ENCODE results near the gene YES1. TPM values are rescaled to one million over a fixed set of nuclear protein-coding genes. Genes with fewer than 3 reads are reported as not detected.
A peak's percentile ranks its signal among the peaks of the same experiment; 100 is the strongest.

YES1 gene
- total RNA-seq, 1 donor from 2014 or later = 209 TPM

- H3K27ac Mint-ChIP-seq = no peak overlapping the region
- no peaks in the 10 kb centered on the region for H3F3A ChIP-seq (ENCODE audit: low read depth)
- no peak overlapping the region for H3K4me3 Mint-ChIP-seq
- H2AFZ ChIP-seq (replicated peaks) = no peak overlapping the region
- no peaks in the 10 kb centered on the region for H3K79me2 ChIP-seq (ENCODE audit: low read depth)
- peaks cover 2% of the 10 kb centered on the region for H3K27me3 Mint-ChIP-seq (ENCODE audit: insufficient read depth, low read depth)
- H3K27me3 ChIP-seq = peaks cover 59% of the 10 kb centered on the region
- no peak for TF ChIP-seq CTCF (IDR thresholded peaks at IDR 0.05)
- TF ChIP-seq EZH2phosphoT487 (IDR thresholded peaks at IDR 0.05) = no peak
- no peak for TF ChIP-seq EZH2 (IDR thresholded peaks at IDR 0.05)
- H3K4me1 ChIP-seq = no peaks in the 10 kb centered on the region
- H3K9ac ChIP-seq = no peak overlapping the region
- no peaks in the 10 kb centered on the region for H3K36me3 Mint-ChIP-seq
- H4K20me1 ChIP-seq (ENCODE audit: low read depth) = no peaks in the 10 kb centered on the region
- no peaks in the 10 kb centered on the region for H3K9me3 ChIP-seq (ENCODE audit: low read depth)
- no peaks in the 10 kb centered on the region for H3K4me1 Mint-ChIP-seq
- H3K36me3 ChIP-seq = no peaks in the 10 kb centered on the region
- no peak overlapping the region for H3K4me2 ChIP-seq
- no peak overlapping the region for H3K27ac ChIP-seq
- DNase-seq (ENCODE audit: low spot score) = no peak
- no peak overlapping the region for H3K4me3 ChIP-seq
- H3K9me3 Mint-ChIP-seq = no peaks in the 10 kb centered on the region
Observed at GRCh38 chr18:840023-840408, 28.0 kb upstream of the YES1 start.

- peaks cover 59% of the 10 kb centered on the region for H3K27me3 ChIP-seq
- H3K27ac ChIP-seq = no peak overlapping the region
- no peak overlapping the region for H3K4me3 ChIP-seq
- no peaks in the 10 kb centered on the region for H3K4me1 Mint-ChIP-seq
- no peaks in the 10 kb centered on the region for H3K9me3 ChIP-seq (ENCODE audit: low read depth)
- H3K9ac ChIP-seq = no peak overlapping the region
- peak; percentile 87 for DNase-seq (ENCODE audit: low spot score)
- H3K9me3 Mint-ChIP-seq = no peaks in the 10 kb centered on the region
- no peaks in the 10 kb centered on the region for H3K4me1 ChIP-seq
- H3K4me2 ChIP-seq = peak overlapping the region; percentile 21
- H2AFZ ChIP-seq (replicated peaks) = peak overlapping the region; percentile 51
- no peaks in the 10 kb centered on the region for H3K36me3 ChIP-seq
- TF ChIP-seq EZH2 (IDR thresholded peaks at IDR 0.05) (no peak), EZH2phosphoT487 (IDR thresholded peaks at IDR 0.05) (no peak), CTCF (IDR thresholded peaks at IDR 0.05) (peak; percentile 98)
- H3K27me3 Mint-ChIP-seq (ENCODE audit: insufficient read depth, low read depth) = peaks cover 2% of the 10 kb centered on the region
- H3K27ac Mint-ChIP-seq = no peak overlapping the region
- no peaks in the 10 kb centered on the region for H3K36me3 Mint-ChIP-seq
- no peak overlapping the region for H3K4me3 Mint-ChIP-seq
- no peaks in the 10 kb centered on the region for H3F3A ChIP-seq (ENCODE audit: low read depth)
- H3K79me2 ChIP-seq (ENCODE audit: low read depth) = no peaks in the 10 kb centered on the region
- H4K20me1 ChIP-seq (ENCODE audit: low read depth) = no peaks in the 10 kb centered on the region
Observed at GRCh38 chr18:839224-840022, 27.4 kb upstream of the YES1 start.

GRCh38 chr18:837922-838321 is 25.9 kb upstream of the YES1 start:
- no peak overlapping the region for H3K9ac ChIP-seq
- no peaks in the 10 kb centered on the region for H3K4me1 ChIP-seq
- Mint-ChIP-seq H3K36me3 (no peaks in the 10 kb centered on the region), H3K4me3 (no peak overlapping the region), H3K27me3 (ENCODE audit: insufficient read depth, low read depth) (peaks cover 2% of the 10 kb centered on the region), H3K4me1 (no peaks in the 10 kb centered on the region), H3K9me3 (no peaks in the 10 kb centered on the region), H3K27ac (no peak overlapping the region)
- H3F3A ChIP-seq (ENCODE audit: low read depth) = no peaks in the 10 kb centered on the region
- no peak for TF ChIP-seq CTCF (IDR thresholded peaks at IDR 0.05)
- TF ChIP-seq EZH2phosphoT487 (IDR thresholded peaks at IDR 0.05) = no peak
- no peak for TF ChIP-seq EZH2 (IDR thresholded peaks at IDR 0.05)
- no peak overlapping the region for H3K4me3 ChIP-seq
- no peaks in the 10 kb centered on the region for H4K20me1 ChIP-seq (ENCODE audit: low read depth)
- DNase-seq (ENCODE audit: low spot score) = no peak
- H2AFZ ChIP-seq (replicated peaks) = no peak overlapping the region
- H3K9me3 ChIP-seq (ENCODE audit: low read depth) = no peaks in the 10 kb centered on the region
- no peaks in the 10 kb centered on the region for H3K79me2 ChIP-seq (ENCODE audit: low read depth)
- H3K27ac ChIP-seq = no peak overlapping the region
- H3K4me2 ChIP-seq = no peak overlapping the region
- no peaks in the 10 kb centered on the region for H3K36me3 ChIP-seq
- H3K27me3 ChIP-seq = peaks cover 59% of the 10 kb centered on the region
